Adipocyte (in vitro differentiated cells): ENCODE data around the gene BLID.

Experiments used
- DNase-seq: peaks from one replicate; pipeline ENCODE4 v3.0.0-alpha.2; 2015; ENCODE audit warnings: low read depth
- H3K27me3 ChIP-seq: replicated peaks from 2 replicates; pipeline ENCODE4 v1.7.0; 2013; ENCODE audit warnings: mild to moderate bottlenecking, low read length, moderate library complexity; ENCODE audit not compliant: control insufficient read depth, insufficient read depth
- H3K36me3 ChIP-seq: 2 replicates; pipeline ENCODE4 v1.7.0; 2013; ENCODE audit warnings: low read length, mild to moderate bottlenecking, moderate library complexity; ENCODE audit not compliant: control insufficient read depth, insufficient read depth, severe bottlenecking
- H3K4me1 ChIP-seq: 2 replicates; pipeline ENCODE4 v1.7.0; 2013; ENCODE audit warnings: mild to moderate bottlenecking, low read length, moderate library complexity; ENCODE audit not compliant: control insufficient read depth, insufficient read depth
- H3K4me3 ChIP-seq: 2 replicates; pipeline ENCODE4 v1.7.0; 2013; ENCODE audit warnings: mild to moderate bottlenecking, low read length, moderate library complexity
- H3K9ac ChIP-seq: 2 replicates; pipeline ENCODE4 v1.7.0; 2013; ENCODE audit warnings: mild to moderate bottlenecking, low read length, moderate library complexity
- H3K9me3 ChIP-seq: 2 replicates; pipeline ENCODE4 v1.7.0; 2013; ENCODE audit warnings: mild to moderate bottlenecking, low read length, moderate library complexity; ENCODE audit not compliant: control insufficient read depth

Gene BLID

GRCh38 chr11:122071709-122072202 lies 44.3 kb downstream of the BLID start:
- no peaks in the 10 kb centered on the region for H3K27me3 ChIP-seq
- H3K9ac ChIP-seq = no peak overlapping the region
- H3K36me3 ChIP-seq = peaks cover 2% of the 10 kb centered on the region
- no peak for DNase-seq
- H3K4me3 ChIP-seq = no peak overlapping the region
- H3K4me1 ChIP-seq = peaks cover 41% of the 10 kb centered on the region
- H3K9me3 ChIP-seq = no peaks in the 10 kb centered on the region

- Histone ChIP-seq H3K4me3 (peak overlapping the region; percentile 2), H3K4me1 (peaks cover 38% of the 10 kb centered on the region), H3K9ac (peak overlapping the region; percentile 16), H3K36me3 (peaks cover 19% of the 10 kb centered on the region), H3K27me3 (no peaks in the 10 kb centered on the region), H3K9me3 (no peaks in the 10 kb centered on the region)
- DNase-seq = peak; percentile 88
Measured at GRCh38 chr11:122069707-122070360, 46.2 kb downstream of the BLID start.

GRCh38 chr11:122068837-122069236 lies 47.2 kb downstream of the BLID start:
- peaks cover 19% of the 10 kb centered on the region for H3K36me3 ChIP-seq
- no peak overlapping the region for H3K9ac ChIP-seq
- no peaks in the 10 kb centered on the region for H3K27me3 ChIP-seq
- H3K4me1 ChIP-seq = peaks cover 30% of the 10 kb centered on the region
- DNase-seq = no peak
- H3K4me3 ChIP-seq = no peak overlapping the region
- no peaks in the 10 kb centered on the region for H3K9me3 ChIP-seq

GRCh38 chr11:122068141-122068540 lies 47.9 kb downstream of the BLID start:
- Histone ChIP-seq H3K36me3 (peaks cover 21% of the 10 kb centered on the region), H3K4me1 (peaks cover 29% of the 10 kb centered on the region), H3K4me3 (peak overlapping the region; percentile 48), H3K9me3 (no peaks in the 10 kb centered on the region), H3K27me3 (no peaks in the 10 kb centered on the region), H3K9ac (peak overlapping the region; percentile 46)
- peak; percentile 73 for DNase-seq
